Activated gamma-delta T cell treated with Interleukin-2 at 50 U/mL for 16 hours (primary cell): ENCODE measurements around the gene PCDHB1.

Experiments used
- DNase-seq: peaks from one replicate; pipeline ENCODE4 v3.0.0-alpha.2; 2020

PCDHB1 gene

GRCh38 chr5:141050622-141051520 is at the start of gene PCDHB1:
Gene PCDHB1, plus strand, starts transcription at chr5:141051374. Its CDS starts 97 bp downstream, at chr5:141051471.
- DNase-seq: no peak

- no peak for DNase-seq
Observed at GRCh38 chr5:141001446-141001843, 49.7 kb upstream of the PCDHB1 start.

GRCh38 chr5:141001844-141002604 is 49.1 kb upstream of the PCDHB1 start:
- no peak for DNase-seq

- DNase-seq: no peak
Observed at GRCh38 chr5:141002605-141002965, 48.6 kb upstream of the PCDHB1 start.

DNA sequence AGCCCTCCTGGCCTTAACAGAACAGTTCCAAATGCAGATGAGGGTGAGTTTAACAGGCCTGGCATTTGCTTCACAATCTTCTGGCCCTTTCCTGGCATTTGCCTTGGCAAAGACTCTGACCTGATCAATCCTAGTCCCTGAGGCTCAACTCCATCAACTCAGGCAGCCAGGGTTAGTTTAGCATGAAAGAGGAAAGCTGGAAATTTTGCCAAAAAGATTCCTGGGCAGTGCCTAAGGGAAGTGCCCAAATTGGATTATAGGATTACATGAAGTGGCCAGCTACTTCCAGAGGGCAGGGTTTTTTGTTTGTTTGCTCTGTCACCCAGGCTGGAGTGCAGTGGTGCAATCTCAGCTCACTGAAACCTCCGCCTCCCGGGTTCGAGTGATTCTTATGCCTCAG is 48.1 kb upstream of the PCDHB1 start:
- DNase-seq: no peak

DNA sequence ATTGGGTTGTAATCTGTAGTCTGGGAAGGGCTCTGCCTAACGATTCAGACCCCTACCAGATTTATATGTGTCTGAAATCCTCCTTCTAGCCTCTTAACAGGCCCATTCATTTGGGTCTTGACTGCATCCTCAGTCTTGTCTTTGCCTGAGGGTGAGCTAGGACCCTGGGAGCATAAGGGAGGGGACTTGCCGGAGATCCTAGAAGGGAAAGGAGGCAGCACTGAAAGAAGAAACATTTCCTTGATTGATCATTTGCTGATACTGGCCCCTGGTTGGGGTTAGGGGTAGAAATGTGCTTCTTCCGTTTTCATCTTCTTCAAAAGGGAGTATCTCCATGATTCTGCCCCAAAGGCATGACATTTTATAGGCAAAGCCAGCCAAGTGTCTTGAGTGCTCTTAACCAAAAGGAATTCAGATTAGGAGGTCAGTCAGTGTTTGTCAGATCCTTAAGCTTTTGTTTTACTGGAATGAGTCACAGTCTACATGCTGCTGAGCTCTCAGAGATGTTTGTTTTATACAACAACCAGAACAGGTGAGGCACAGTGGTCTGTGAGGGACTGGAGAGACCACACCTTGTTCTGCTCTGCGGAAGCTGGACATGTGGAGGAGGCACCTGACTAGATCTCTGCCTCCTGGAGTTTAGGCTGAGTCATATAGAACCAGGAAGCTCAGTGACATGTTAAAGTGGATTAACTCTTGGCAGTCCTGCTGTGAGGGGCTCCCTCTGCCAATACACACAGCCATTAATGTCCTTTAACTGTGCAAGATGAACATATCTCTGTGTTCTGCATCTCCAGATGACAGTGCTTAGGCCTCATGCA is 47.2 kb upstream of the PCDHB1 start:
- DNase-seq: no peak

- DNase-seq: no peak
Observed at GRCh38 chr5:141007791-141008190, 43.4 kb upstream of the PCDHB1 start.

DNA sequence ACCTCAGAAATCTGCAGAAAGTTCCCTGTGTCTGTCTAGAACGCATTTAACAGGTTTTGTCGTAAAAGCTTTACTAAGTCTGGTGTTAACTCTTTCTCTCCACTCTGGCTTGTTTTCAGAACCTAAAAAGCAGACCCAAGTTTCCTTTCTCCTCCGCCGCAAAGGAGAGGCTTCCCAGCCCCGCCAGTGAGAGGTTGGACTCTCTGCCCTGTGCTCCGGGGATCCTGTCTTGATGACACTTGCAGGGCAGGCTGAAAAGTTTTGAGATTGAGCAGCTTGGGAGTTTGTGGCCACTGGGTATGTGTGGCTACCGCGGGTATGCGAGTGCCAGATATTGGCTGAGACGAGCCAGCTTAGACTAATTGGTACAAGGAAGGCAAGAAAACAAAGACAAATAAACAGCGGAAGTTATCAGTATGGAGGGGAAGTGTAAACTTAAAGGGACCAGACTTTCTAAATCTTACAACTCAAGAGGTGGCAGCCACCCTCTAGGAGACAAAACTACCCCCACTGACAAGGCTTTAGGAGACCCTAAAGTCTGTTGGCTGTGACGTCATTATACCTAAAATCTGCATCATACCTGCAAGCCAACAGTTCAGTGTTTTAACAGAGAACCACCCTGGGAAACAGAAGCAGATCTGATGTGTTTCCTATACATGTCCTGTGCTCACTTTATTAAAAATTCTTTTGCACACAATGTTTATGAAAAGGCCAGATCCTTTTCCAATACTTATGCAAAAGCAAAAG is 41.0 kb upstream of the PCDHB1 start:
- no peak for DNase-seq

DNA sequence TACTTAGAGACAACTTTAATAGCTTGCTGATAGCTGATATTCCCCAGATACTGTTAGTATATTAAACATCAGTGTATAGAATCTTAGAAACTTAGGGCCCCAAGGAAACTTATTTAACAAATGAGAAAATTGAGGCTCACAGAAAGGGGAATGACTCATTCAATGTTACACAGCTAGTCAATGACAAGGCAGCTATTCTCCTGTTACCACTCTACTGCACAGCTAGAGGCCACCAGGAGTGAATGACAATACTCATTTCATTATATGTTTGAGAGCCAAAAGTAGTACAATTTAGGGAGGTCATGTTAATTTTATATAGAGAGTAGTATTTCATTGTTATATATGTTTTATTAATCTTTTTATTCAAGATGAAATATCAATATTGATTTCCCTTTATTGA is 33.2 kb upstream of the PCDHB1 start:
- no peak for DNase-seq

- DNase-seq: no peak
Observed at GRCh38 chr5:141022384-141022783, 28.8 kb upstream of the PCDHB1 start.

- DNase-seq: no peak
Observed at GRCh38 chr5:141031006-141031405, 20.2 kb upstream of the PCDHB1 start.

- no peak for DNase-seq
Observed at GRCh38 chr5:141032626-141033025, 18.5 kb upstream of the PCDHB1 start.

DNA sequence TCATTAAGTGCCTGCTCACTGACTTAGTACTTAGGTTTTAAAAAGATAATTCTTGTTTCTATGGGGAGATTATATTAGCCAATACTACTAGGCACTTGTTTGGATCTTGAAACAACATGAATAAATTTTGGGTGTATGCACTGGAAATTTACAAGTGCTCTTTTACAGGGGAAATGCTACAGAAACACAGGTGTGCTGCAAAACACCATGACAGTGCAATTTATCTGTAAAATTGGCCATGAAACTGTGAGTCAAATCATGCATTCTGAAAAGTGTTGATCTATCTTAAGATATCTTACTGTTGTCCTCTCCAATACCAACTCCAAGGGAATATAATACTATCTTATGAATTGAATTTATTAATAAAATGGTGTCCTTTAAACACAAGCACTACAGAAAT is 12.1 kb upstream of the PCDHB1 start:
- no peak for DNase-seq

- DNase-seq: no peak
Observed at GRCh38 chr5:141039517-141039916, 11.7 kb upstream of the PCDHB1 start.

GRCh38 chr5:141040093-141040770 is 10.9 kb upstream of the PCDHB1 start:
- DNase-seq: no peak

GRCh38 chr5:141040771-141041426 is 10.3 kb upstream of the PCDHB1 start:
- peak; percentile 22 for DNase-seq

- no peak for DNase-seq
Observed at GRCh38 chr5:141041427-141041785, 9.8 kb upstream of the PCDHB1 start.

- DNase-seq: no peak
Observed at GRCh38 chr5:141042555-141042954, 8.6 kb upstream of the PCDHB1 start.

DNA sequence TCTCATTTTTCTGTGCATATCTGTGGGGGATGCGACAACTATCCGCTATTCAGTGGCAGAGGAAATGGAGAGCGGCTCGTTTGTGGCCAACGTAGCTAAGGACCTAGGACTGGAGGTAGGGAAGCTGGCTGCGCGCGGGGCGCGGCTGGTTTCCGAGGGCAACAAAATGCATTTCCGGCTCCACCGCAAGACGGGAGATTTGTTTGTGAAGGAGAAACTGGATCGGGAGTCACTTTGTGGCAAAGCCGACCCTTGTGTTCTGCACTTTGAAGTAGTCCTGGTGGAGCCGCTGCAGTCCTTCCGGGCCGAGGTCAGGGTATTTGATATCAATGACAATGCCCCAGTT is 320 bp downstream of the PCDHB1 start:
- no peak for DNase-seq

- DNase-seq: no peak
Observed at GRCh38 chr5:141077826-141078225, 26.7 kb downstream of the PCDHB1 start.

GRCh38 chr5:141082228-141082627 is 31.1 kb downstream of the PCDHB1 start:
- DNase-seq: no peak
